A549 (cell line): ENCODE data around the gene TENM3. TPM values are rescaled to one million over a fixed set of nuclear protein-coding genes. Genes with fewer than 3 reads are reported as not detected.

ENCODE experiments used
- ATAC-seq, 2 experiments: fragments of 200-7000 bp in 1 of 2; fragments of >200 bp in 1 of 2; cut with Nextera tagmentation in 1 of 2; cut with Tn5 transposase in 1 of 2; 3 replicates each; pipeline versions ENCODE4 v1.8.0 to v1.9.1; 2018 to 2020; ENCODE audit warnings: mild to moderate bottlenecking in 1 of 2, moderate library complexity in 1 of 2
- CTCF ChIA-PET: fragments of 300-600 bp; sonication (Branson Sonifier 250); formaldehyde crosslinking; extraction: SDS; loops from one replicate; lab custom pipeline; 2021; ENCODE audit warnings: antibody characterized with exemption, inconsistent platforms; lab: Yijun Ruan, JAX
- POLR2A ChIA-PET: fragments of 350-600 bp; formaldehyde crosslinking; extraction: SDS; loops from one replicate; lab custom pipeline; 2021; ENCODE audit warnings: antibody characterized with exemption, inconsistent platforms; lab: Yijun Ruan, JAX
- DNase-seq, 2 experiments: peaks; one replicate each; pipeline versions ENCODE4 v3.0.0 to v3.0.0-alpha.2; 2011 to 2016; ENCODE audit warnings: low read depth in 1 of 2, low spot score in 1 of 2
- FAIRE-seq: peaks from 2 replicates; lab custom pipeline; 2011; peaks lifted over from hg19 to GRCh38; lab: Jason Lieb, UNC
- H3K27ac ChIP-seq, 2 experiments: fragments of >200 bp; sonication (Bioruptor Twin); formaldehyde crosslinking; 3 replicates each; pipeline ENCODE4 v1.5.1; 2016 to 2017
- H3K4me1 ChIP-seq: fragments of >200 bp; sonication (Bioruptor Twin); formaldehyde crosslinking; 3 replicates; pipeline ENCODE4 v1.6.1; 2016
- H3K4me2 ChIP-seq: fragments of >200 bp; sonication (Bioruptor Twin); formaldehyde crosslinking; 3 replicates; pipeline ENCODE4 v1.6.1; 2016
- H3K4me3 ChIP-seq: fragments of >200 bp; sonication (Bioruptor Twin); formaldehyde crosslinking; 3 replicates; pipeline ENCODE4 v1.5.1; 2016
- H3K9me3 ChIP-seq: fragments of >200 bp; sonication (Bioruptor Twin); formaldehyde crosslinking; 3 replicates; pipeline ENCODE4 v1.6.1; 2016
- ATOH8 ChIP-seq: fragments of 250-450 bp; sonication (Bioruptor Pico); IDR thresholded peaks from 2 replicates; pipeline ENCODE4 v1.5.0; 2020; ENCODE audit warnings: low read depth, mild to moderate bottlenecking, moderate library complexity
- CEBPB ChIP-seq, 2 experiments: fragments of >200 bp in 1 of 2; sonication (Bioruptor Twin) in 1 of 2; formaldehyde crosslinking in 1 of 2; IDR thresholded peaks; 2 replicates each; pipeline ENCODE4 v1.6.1; 2012 to 2016
- CHD2 ChIP-seq: fragments of 150-350 bp; IDR thresholded peaks from 2 replicates; pipeline ENCODE4 v1.6.1; 2014; ENCODE audit warnings: low read length; ENCODE audit not compliant: partially characterized antibody
- CTCF ChIP-seq: fragments of >200 bp; sonication (Bioruptor Twin); formaldehyde crosslinking; IDR thresholded peaks from 3 replicates; pipeline ENCODE4 v1.5.1; 2016
- EHF ChIP-seq: fragments of 250-450 bp; sonication (Bioruptor Pico); IDR thresholded peaks from 2 replicates; pipeline ENCODE4 v1.5.0; 2020; ENCODE audit warnings: mild to moderate bottlenecking
- EHMT2 ChIP-seq: fragments of 200-600 bp; sonication (generic); IDR thresholded peaks from 2 replicates; pipeline ENCODE4 v1.6.1; 2016; ENCODE audit warnings: antibody characterized with exemption, low read depth, mild to moderate bottlenecking, moderate library complexity
- FOSL2 ChIP-seq, 2 experiments: fragments of 450-650 bp in 1 of 2; fragments of >200 bp in 1 of 2; sonication (Bioruptor Twin) in 1 of 2; formaldehyde crosslinking; IDR thresholded peaks; 2 replicates each; pipeline versions ENCODE4 v1.5.0 to v1.6.1; 2016 to 2020; ENCODE audit warnings: mild to moderate bottlenecking in 1 of 2, moderate library complexity in 1 of 2
- HDAC2 ChIP-seq: fragments of 200-600 bp; sonication (generic); IDR thresholded peaks from 2 replicates; pipeline ENCODE4 v1.6.1; 2016
- HES2 ChIP-seq: fragments of >200 bp; sonication (Bioruptor Twin); formaldehyde crosslinking; IDR thresholded peaks from 2 replicates; pipeline ENCODE4 v1.6.1; 2016
- HOXA7 ChIP-seq: fragments of 250-450 bp; sonication (Bioruptor Pico); IDR thresholded peaks from 2 replicates; pipeline ENCODE4 v1.5.0; 2020; ENCODE audit warnings: mild to moderate bottlenecking, moderate library complexity
- JUN ChIP-seq, 2 experiments: fragments of >200 bp; sonication (Bioruptor Twin); formaldehyde crosslinking; IDR thresholded peaks; 2 replicates in 1 of 2; 3 replicates in 1 of 2; pipeline ENCODE4 v1.6.1; 2016 to 2017
- JUNB ChIP-seq: fragments of >200 bp; sonication (Bioruptor Twin); formaldehyde crosslinking; IDR thresholded peaks from 2 replicates; pipeline ENCODE4 v1.6.1; 2016
- KDM5A ChIP-seq: fragments of 200-600 bp; sonication (generic); IDR thresholded peaks from 2 replicates; pipeline ENCODE4 v1.6.1; 2016; ENCODE audit warnings: antibody characterized with exemption, mild to moderate bottlenecking
- MAX ChIP-seq: IDR thresholded peaks from 2 replicates; pipeline ENCODE4 v1.6.1; 2012
- NFE2L2 ChIP-seq: fragments of 150-350 bp; conservative IDR thresholded peaks from 2 replicates; pipeline ENCODE4 v1.6.1; 2014; ENCODE audit warnings: low read length
- NPAS2 ChIP-seq: fragments of 250-450 bp; sonication (Bioruptor Pico); IDR thresholded peaks from 2 replicates; pipeline ENCODE4 v1.8.0; 2022; ENCODE audit warnings: mild to moderate bottlenecking, moderate library complexity, borderline replicate concordance
- NR3C1 ChIP-seq: fragments of >200 bp; sonication (Bioruptor Twin); formaldehyde crosslinking; IDR thresholded peaks from 3 replicates; pipeline ENCODE4 v1.6.1; 2017
- PBX3 ChIP-seq: IDR thresholded peaks from 2 replicates; pipeline ENCODE4 v1.6.1; 2012
- PHF8 ChIP-seq: fragments of 200-600 bp; sonication (generic); IDR thresholded peaks from 2 replicates; pipeline ENCODE4 v1.6.1; 2016; ENCODE audit warnings: low read depth, mild to moderate bottlenecking, antibody characterized with exemption, moderate library complexity, borderline replicate concordance
- RAD21 ChIP-seq, 2 experiments: fragments of >200 bp in 1 of 2; sonication (Bioruptor Twin) in 1 of 2; formaldehyde crosslinking in 1 of 2; IDR thresholded peaks in 1 of 2; conservative IDR thresholded peaks in 1 of 2; 2 replicates in 1 of 2; 3 replicates in 1 of 2; pipeline ENCODE4 v1.6.1; 2012 to 2018; ENCODE audit warnings: inconsistent platforms in 1 of 2
- RFX5 ChIP-seq: fragments of 450-650 bp; IDR thresholded peaks from 2 replicates; pipeline ENCODE4 v1.7.1; 2014; ENCODE audit warnings: antibody characterized with exemption, mild to moderate bottlenecking, moderate library complexity
- SREBF2 ChIP-seq: fragments of 450-650 bp; IDR thresholded peaks from 2 replicates; pipeline ENCODE4 v1.6.1; 2014; ENCODE audit warnings: mild to moderate bottlenecking, moderate library complexity
- TFCP2L1 ChIP-seq: fragments of 250-450 bp; sonication (Bioruptor Pico); IDR thresholded peaks from 2 replicates; pipeline ENCODE4 v1.5.0; 2021; ENCODE audit warnings: mild to moderate bottlenecking
- TP53 ChIP-seq: fragments of 250-450 bp; sonication (Bioruptor Pico); IDR thresholded peaks from 2 replicates; pipeline ENCODE4 v1.5.0; 2021; ENCODE audit warnings: mild to moderate bottlenecking, moderate library complexity
- ZFP36 ChIP-seq: fragments of 450-650 bp; IDR thresholded peaks from 2 replicates; pipeline ENCODE4 v1.6.1; 2014; ENCODE audit warnings: borderline replicate concordance; ENCODE audit not compliant: partially characterized antibody
- ZNF302 ChIP-seq: fragments of 250-450 bp; sonication (Bioruptor Pico); IDR thresholded peaks from 2 replicates; pipeline ENCODE4 v1.9.0; 2021; ENCODE audit warnings: inconsistent platforms, mild to moderate bottlenecking, moderate library complexity
- ZSCAN20 ChIP-seq: fragments of 250-450 bp; sonication (Bioruptor Pico); IDR thresholded peaks from 2 replicates; pipeline ENCODE4 v1.8.0; 2022; ENCODE audit warnings: mild to moderate bottlenecking, moderate library complexity
- WGBS: methylation state at CpG from one replicate; pipeline ENCODE4 v1.1.6; 2017; ENCODE audit errors: missing lambda C conversion rate; 5-methylcytosine and 5-hydroxymethylcytosine counted together
- polyA plus RNA-seq, 4 experiments: library from polyadenylated mRNA; depleted of rRNA in 3 of 4; stranded (reverse); fragments of >200 nt; fragmentation: RNase III in 1 of 4; extraction: RNeasy Plus Mini Kit Qiagen cat#74134 plus additional on column Dnase treatment in 1 of 4; gene quantifications; 2 replicates in 3 of 4; 3 replicates in 1 of 4; pipeline ENCODE4 v1.2.3, GENCODE V29; 2011 to 2017

Gene TENM3
- polyA plus RNA-seq, 2 of the 4 experiments (the other 2 are of a cell fraction): 2.4 to 7.3 TPM

GRCh38 chr4:182756161-182756690 is 513.0 kb downstream of the TENM3 start (continued):
- TF ChIP-seq CHD2 (no peak), TFCP2L1 (CRISPR knock-in tag) (no peak)

- POLR2A ChIA-PET: no interaction called here
- no peak overlapping the region for H3K27ac ChIP-seq
- FAIRE-seq: no peak
- H3K4me1 ChIP-seq: no peaks in the 10 kb centered on the region
- H3K4me2 ChIP-seq: no peak overlapping the region
- TF ChIP-seq TP53: no peak
- no peak for TF ChIP-seq RFX5
- TF ChIP-seq TFCP2L1 (CRISPR knock-in tag): no peak
- no peak for TF ChIP-seq ATOH8 (CRISPR knock-in tag)
- TF ChIP-seq EHMT2: no peak
- TF ChIP-seq KDM5A: no peak
- TF ChIP-seq JUNB: no peak
- TF ChIP-seq, all 56 proteins: peak for 0
- no peak for ATAC-seq
- H3K4me3 ChIP-seq: no peak overlapping the region
- 25% methylated on average over 12 of the region's 12 CpGs for WGBS
- H3K9me3 ChIP-seq: no peaks in the 10 kb centered on the region
- DNase-seq: no peak
- CTCF ChIA-PET: no interaction called here
These were observed 515.1 kb downstream of the TENM3 start for GRCh38 chr4:182758273-182758672.

GRCh38 chr4:182760551-182761043 is 517.4 kb downstream of the TENM3 start:
- no peak for DNase-seq
- POLR2A ChIA-PET: no interaction called here
- 39% methylated on average over 6 of the region's 6 CpGs for WGBS
- Histone ChIP-seq H3K4me3 (no peak overlapping the region), H3K4me2 (no peak overlapping the region), H3K27ac (no peak overlapping the region), H3K4me1 (no peaks in the 10 kb centered on the region), H3K9me3 (no peaks in the 10 kb centered on the region)
- CTCF ChIA-PET: no interaction called here
- no peak for ATAC-seq
- TF ChIP-seq EHF (CRISPR knock-in tag) (no peak), ZNF302 (CRISPR knock-in tag) (no peak), TP53 (no peak), NR3C1 (no peak)
- no peak for FAIRE-seq

GRCh38 chr4:182764137-182764536 is 520.9 kb downstream of the TENM3 start:
- FAIRE-seq (no peak), DNase-seq (no peak), ATAC-seq (no peak)
- no peak overlapping the region for H3K4me2 ChIP-seq
- CTCF ChIA-PET: no interaction called here
- H3K4me3 ChIP-seq: no peak overlapping the region
- POLR2A ChIA-PET: no interaction called here
- no peak for TF ChIP-seq KDM5A
- TF ChIP-seq FOSL2 (IDR thresholded peaks at IDR 0.05): no peak
- no peak for TF ChIP-seq FOSL2 (CRISPR knock-in tag; IDR thresholded peaks at IDR 0.05)
- no peak for TF ChIP-seq PHF8
- no peak for TF ChIP-seq CEBPB (IDR thresholded peaks at IDR 0.05)
- no peak for TF ChIP-seq MAX
- no peak for TF ChIP-seq HDAC2
- TF ChIP-seq ZNF302 (CRISPR knock-in tag): no peak
- no peak for TF ChIP-seq EHMT2
- no peak for TF ChIP-seq EHF (CRISPR knock-in tag)
- no peak for TF ChIP-seq TFCP2L1 (CRISPR knock-in tag)
- H3K9me3 ChIP-seq: no peaks in the 10 kb centered on the region
- no peaks in the 10 kb centered on the region for H3K4me1 ChIP-seq
- WGBS: 32% methylated on average over 4 of the region's 4 CpGs
- H3K27ac ChIP-seq: no peak overlapping the region

GRCh38 chr4:182764642-182765041 is 521.4 kb downstream of the TENM3 start:
- Histone ChIP-seq H3K4me2 (no peak overlapping the region), H3K4me1 (no peaks in the 10 kb centered on the region), H3K4me3 (no peak overlapping the region), H3K27ac (no peak overlapping the region), H3K9me3 (no peaks in the 10 kb centered on the region)
- ATAC-seq (no peak), DNase-seq (no peak), FAIRE-seq (no peak)
- ChIA-PET CTCF (no interaction called here), POLR2A (no interaction called here)
- 42% methylated on average over 8 of the region's 8 CpGs for WGBS
- TF ChIP-seq PBX3: no peak
- no peak for TF ChIP-seq JUNB
- TF ChIP-seq HES2: no peak
- no peak for TF ChIP-seq NFE2L2
- TF ChIP-seq JUN (IDR thresholded peaks at IDR 0.05): no peak
- no peak for TF ChIP-seq ZSCAN20
- no peak for TF ChIP-seq ZFP36
- no peak for TF ChIP-seq SREBF2
- TF ChIP-seq RAD21 (conservative IDR thresholded peaks at IDR 0.05 in 1 of 2, IDR thresholded peaks at IDR 0.05 in 1 of 2): no peak
- TF ChIP-seq NPAS2 (CRISPR knock-in tag): no peak
- TF ChIP-seq CTCF: no peak
- TF ChIP-seq HOXA7: no peak
